ENCODE results near the gene VKORC1L1. TPM values are rescaled to one million over a fixed set of nuclear protein-coding genes. Genes with fewer than 3 reads are reported as not detected.
"Not testable (repeated sequence)": the region's sequence is repeated elsewhere in the genome, so short reads cannot be mapped to it uniquely, and the experiment has no call there.

Gene VKORC1L1
- total RNA-seq, 1 experiment from 2014 or later = 25.0 TPM

DNA sequence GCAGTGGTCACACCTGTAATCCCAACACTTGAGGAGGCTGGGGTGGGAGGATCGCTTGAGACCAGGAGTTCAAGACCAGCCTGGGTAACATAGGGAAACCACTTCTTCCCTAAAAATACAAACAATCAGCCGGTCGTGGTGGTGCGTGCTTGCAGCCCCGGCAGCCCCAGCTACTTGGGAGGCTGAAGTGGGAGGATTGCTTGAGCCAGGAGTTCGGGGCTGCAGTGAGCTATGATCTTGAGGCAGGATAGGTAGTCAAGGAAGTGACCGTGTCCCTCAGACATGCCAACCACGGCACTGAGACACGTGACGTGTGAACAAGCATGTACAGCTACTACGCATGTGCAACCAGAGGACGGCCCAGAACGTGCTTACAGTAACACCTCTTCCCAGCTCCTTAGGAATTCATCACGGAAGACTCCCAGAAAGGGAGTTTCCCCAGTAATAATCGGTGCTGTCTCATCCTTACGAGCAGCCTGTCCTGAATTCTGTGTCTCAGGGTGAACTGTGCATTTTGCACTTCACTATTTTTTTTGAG, 103.9 kb downstream of the VKORC1L1 start:
- DNase-seq (ENCODE audit: low read depth) = no peak

GRCh38 chr7:65978891-65979582, 106.2 kb downstream of the VKORC1L1 start:
- no peak for DNase-seq (ENCODE audit: low read depth)

DNA sequence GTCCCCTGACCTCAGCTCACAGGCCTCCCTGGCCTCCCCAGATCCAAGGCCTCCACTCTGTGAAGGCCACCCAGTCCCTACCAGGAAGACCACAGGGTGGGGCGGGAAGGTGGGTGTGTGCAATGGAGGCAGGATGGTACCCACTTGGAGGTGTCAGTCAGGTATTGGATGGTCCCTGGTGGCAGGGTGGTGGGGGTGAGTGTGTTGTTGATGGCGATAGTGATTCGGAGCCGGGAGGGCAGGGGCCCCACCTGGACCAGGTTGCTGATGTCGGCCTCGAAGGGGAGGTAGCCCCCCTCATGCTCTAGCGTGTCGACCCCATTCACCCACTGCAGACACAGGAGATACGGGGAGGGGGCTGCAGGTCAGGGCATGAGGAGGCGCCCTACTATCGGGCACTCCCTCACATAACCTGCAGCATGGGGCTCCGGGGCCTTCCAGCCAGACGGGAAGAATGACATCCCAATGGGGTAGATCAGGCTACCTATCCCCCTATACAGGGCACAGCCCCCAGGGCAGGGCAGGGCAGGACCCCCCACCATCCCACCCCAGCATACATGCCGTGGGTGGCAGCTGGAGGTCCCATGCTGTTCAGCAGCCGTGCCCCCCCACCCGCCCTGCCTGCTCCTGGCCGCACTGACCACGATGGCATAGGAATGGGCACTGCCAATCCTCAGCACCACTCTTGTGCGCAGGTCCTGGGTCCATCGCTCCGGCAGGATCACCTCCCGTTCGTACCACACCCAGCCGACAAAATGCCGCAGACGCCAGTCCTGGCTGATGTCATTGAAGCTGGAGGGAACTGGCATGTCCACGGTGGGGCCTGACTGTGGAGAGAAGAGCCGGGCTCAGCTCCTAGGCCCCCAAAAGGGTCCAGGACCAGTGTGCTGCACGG, 107.0 kb downstream of the VKORC1L1 start:
- no peak for DNase-seq (ENCODE audit: low read depth)

GRCh38 chr7:65980478-65981250, 107.8 kb downstream of the VKORC1L1 start:
- DNase-seq (ENCODE audit: low read depth) = peak; percentile 75

- DNase-seq (ENCODE audit: low read depth) = peak; percentile 98
These were observed 109.3 kb downstream of the VKORC1L1 start, which contains the start of gene GUSB for GRCh38 chr7:65981965-65982792. GUSB (minus strand) TSS chr7:65982213; CDS start chr7:65982183, 30 bp downstream.

GRCh38 chr7:65983965-65984658, 111.2 kb downstream of the VKORC1L1 start:
- peak; percentile 44 for DNase-seq (ENCODE audit: low read depth)

- no peak for DNase-seq (ENCODE audit: low read depth)
These were observed 115.2 kb downstream of the VKORC1L1 start for GRCh38 chr7:65988084-65988483.

DNA sequence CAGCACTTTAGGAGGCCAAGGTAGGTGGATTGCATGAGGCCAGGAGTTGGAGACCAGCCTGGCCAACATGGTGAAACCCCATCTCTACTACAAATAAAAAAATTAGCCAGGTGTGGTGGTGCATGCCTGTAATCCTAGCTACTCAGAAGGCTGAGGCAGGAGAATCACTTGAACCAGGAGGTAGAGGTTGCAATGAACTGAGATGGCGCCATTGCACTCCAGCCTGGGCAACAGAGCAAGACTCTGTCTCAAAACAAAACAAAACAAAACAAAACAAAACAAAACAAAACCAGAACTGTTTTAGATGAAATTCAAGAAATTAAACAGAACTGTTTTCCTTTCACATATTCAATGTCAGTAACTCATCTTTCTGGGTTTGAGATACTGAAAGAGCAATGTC, 115.6 kb downstream of the VKORC1L1 start:
- DNase-seq (ENCODE audit: low read depth) = not testable (repeated sequence)

DNA sequence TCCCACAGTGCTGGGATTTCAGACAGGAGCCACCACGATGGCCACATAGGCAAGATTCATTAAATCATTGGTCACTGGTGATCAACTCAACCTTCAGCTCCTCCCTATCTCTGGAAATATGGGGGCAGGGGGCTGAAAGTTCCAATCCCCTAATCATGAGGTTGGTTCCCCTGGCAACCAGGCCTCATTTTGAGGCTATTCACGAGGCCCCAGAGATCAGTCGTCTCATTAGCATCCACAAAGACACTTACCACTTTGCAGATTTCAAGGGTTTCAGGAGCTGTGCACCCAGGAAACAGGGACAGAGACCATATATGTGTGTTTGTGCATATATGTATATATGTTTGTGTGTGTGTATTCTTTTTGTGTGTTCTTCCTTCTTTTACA, 116.8 kb downstream of the VKORC1L1 start:
- DNase-seq (ENCODE audit: low read depth) = no peak

GRCh38 chr7:65991829-65992228, 119.0 kb downstream of the VKORC1L1 start:
- DNase-seq (ENCODE audit: low read depth) = not testable (repeated sequence)

DNA sequence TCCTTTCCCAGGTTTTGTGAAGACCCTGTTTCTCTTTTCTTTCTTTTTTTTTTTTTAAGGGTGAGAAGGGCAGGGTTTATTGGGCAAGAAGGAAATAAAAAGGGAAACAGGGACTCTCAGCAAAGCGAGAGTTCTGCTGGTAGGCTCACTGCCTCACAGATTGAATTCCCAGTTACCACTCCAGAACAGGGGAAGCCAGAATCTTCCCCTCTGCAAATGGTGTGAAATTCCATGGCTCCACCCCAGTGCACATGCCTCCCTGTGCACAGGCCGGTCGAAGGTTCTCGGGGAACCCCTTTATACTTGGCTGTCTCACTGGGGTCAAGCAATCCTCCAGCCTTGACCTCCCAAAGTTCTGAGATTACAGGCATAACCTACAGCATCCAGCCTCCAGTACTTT, 119.7 kb downstream of the VKORC1L1 start:
- DNase-seq (ENCODE audit: low read depth) = no peak

DNA sequence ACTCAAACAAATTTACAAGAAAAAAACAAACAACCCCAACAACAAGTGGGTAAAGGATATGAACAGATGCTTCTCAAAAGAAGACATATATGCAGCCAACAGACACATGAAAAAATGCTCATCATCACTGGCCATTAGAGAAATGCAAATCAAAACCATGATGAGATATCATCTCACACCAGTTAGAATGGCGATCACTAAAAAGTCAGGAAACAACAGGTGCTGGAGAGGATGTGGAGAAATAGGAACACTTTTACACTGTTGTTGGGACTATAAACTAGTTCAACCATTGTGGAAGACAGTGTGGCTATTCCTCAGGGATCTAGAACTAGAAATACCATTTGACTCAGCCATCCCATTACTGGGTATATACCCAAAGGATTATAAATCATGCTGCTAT, 122.1 kb downstream of the VKORC1L1 start:
- DNase-seq (ENCODE audit: low read depth) = not testable (repeated sequence)

DNA sequence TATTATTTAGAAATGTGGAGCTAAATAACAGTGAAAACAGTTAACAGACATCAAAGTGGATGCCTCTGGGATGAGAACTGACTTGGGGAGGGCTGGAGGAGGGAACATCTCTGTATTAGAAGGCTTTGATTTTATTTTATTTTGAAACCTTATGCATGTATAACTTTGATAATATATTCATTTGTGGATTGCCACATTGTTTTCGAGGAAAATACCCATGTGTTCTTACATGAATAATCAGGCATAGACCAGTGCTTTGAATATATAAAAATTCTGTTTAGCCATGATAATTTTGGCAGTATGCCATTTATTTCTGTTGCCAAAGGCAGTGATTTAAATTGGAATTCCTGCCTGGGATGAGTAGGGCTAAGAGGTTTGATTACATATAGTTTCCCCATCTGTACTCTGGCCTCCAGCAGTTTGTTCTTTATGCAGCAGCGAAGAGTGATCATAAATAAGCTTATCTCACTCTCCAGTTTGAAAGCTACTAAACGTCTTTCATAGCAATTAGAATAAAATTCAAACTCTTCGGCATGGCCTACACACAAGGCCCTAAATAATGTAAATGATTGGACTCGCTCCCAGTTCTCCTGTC, 128.0 kb downstream of the VKORC1L1 start:
- not testable (repeated sequence) for DNase-seq (ENCODE audit: low read depth)

GRCh38 chr7:66005115-66005671, 132.3 kb downstream of the VKORC1L1 start:
- not testable (repeated sequence) for DNase-seq (ENCODE audit: low read depth)

DNA sequence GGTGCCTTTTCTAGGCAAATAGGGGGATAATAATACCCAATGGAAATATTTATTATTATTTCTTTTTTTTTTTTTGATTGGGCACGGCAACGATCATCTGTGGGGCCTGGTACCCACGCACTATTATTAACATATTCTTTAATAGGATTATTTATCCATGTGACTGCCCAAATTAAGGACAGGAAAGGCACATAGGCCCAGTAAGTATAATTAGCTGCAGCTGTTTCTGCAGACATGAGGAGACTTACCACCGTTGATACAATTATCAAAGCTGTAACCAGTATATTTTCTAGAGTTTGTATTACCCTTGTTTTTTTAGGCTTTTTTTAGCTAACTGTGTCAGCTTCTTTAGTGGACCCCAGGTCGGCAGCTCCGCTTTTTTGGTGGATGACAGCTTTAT, 134.4 kb downstream of the VKORC1L1 start:
- no peak for DNase-seq (ENCODE audit: low read depth)

Measured in Daoy (cell line).